Prostate gland (tissue), 2 donors: ENCODE results near the gene MAPK14.

ENCODE experiments used
- POLR2A ChIP-seq: fragments of 450-650 bp; IDR thresholded peaks from one replicate; pipeline ENCODE4 v1.6.1; 2016; ENCODE audit warnings: antibody characterized with exemption, mild to moderate bottlenecking
- TF ChIP-seq, protein P1 (sequence below), 4 experiments: fragments of 200-600 bp in 2 of 4; fragments of 450-650 bp in 2 of 4; sonication (generic) in 2 of 4; IDR thresholded peaks; 1 replicate in 3 of 4; 2 replicates in 1 of 4; pipeline ENCODE4 v1.5.1; 2016 to 2019; ENCODE audit warnings: antibody characterized with exemption in 4 of 4, mild to moderate bottlenecking in 2 of 4, moderate library complexity in 2 of 4

DNA sequence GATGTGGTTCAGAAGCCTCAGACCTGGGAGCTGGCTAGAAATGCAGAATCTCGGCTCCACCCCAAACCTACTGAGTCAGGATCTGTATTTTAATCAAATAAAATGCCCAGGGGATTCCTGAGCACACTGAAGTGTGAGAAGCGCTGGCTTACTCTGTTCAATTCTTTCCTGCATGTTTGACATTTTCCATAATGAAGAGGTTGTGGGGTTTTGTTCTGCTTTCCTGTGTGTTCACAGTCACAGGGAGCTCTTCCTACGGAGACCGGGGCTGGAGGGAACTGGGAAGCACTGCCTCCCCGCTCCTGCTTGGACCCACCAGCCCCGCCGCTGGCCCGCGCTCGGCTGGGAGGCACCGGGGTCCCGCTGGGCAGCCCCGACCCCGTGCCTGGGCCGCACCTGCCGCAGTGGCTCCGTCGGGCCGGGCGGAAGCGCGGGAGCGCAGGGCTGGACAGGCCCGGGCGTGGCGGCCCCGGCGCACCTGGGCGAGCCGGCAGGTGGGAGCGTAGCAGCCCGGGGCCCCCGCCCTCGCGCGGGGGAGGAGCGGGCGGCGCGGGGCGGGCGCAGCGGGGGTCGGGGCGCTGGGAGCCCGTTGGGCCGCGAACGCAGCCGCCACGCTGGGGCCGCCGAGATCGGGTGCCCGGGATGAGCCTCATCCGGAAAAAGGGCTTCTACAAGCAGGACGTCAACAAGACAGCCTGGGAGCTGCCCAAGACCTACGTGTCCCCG, 102.5 kb downstream of the MAPK14 start, which contains the start of gene MAPK13:
- TF ChIP-seq, protein P1, sequence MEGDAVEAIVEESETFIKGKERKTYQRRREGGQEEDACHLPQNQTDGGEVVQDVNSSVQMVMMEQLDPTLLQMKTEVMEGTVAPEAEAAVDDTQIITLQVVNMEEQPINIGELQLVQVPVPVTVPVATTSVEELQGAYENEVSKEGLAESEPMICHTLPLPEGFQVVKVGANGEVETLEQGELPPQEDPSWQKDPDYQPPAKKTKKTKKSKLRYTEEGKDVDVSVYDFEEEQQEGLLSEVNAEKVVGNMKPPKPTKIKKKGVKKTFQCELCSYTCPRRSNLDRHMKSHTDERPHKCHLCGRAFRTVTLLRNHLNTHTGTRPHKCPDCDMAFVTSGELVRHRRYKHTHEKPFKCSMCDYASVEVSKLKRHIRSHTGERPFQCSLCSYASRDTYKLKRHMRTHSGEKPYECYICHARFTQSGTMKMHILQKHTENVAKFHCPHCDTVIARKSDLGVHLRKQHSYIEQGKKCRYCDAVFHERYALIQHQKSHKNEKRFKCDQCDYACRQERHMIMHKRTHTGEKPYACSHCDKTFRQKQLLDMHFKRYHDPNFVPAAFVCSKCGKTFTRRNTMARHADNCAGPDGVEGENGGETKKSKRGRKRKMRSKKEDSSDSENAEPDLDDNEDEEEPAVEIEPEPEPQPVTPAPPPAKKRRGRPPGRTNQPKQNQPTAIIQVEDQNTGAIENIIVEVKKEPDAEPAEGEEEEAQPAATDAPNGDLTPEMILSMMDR (IDR thresholded peaks at IDR 0.05) = no peak
- TF ChIP-seq POLR2A = no peak
